ENCODE measurements around the gene SLC35F6.

Gene SLC35F6

DNA sequence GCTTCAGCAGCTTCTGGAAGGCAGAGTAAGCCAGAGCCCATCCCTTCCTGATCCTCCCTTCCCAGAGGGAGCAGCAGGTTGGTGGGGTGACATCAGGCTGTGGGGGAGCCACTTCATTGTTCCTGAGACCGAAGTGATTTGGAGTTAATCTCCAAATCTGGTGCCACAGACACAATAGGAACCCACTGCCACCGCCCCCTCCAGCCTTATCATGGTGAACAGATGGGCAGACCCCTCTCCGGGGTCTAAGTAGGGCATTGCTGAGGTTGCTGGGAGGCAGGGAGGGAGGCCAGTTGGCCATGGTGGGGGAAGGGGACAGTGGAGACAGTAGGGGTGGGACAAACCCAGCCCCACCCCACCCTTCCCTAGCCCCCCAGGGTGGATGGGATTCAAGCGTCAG lies 25.6 kb upstream of the SLC35F6 start:
- POLR2A ChIA-PET = no interaction called here
- TF ChIP-seq, protein P1, sequence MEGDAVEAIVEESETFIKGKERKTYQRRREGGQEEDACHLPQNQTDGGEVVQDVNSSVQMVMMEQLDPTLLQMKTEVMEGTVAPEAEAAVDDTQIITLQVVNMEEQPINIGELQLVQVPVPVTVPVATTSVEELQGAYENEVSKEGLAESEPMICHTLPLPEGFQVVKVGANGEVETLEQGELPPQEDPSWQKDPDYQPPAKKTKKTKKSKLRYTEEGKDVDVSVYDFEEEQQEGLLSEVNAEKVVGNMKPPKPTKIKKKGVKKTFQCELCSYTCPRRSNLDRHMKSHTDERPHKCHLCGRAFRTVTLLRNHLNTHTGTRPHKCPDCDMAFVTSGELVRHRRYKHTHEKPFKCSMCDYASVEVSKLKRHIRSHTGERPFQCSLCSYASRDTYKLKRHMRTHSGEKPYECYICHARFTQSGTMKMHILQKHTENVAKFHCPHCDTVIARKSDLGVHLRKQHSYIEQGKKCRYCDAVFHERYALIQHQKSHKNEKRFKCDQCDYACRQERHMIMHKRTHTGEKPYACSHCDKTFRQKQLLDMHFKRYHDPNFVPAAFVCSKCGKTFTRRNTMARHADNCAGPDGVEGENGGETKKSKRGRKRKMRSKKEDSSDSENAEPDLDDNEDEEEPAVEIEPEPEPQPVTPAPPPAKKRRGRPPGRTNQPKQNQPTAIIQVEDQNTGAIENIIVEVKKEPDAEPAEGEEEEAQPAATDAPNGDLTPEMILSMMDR (IDR thresholded peaks at IDR 0.05; ENCODE audit: control extremely low read depth, extremely low read depth, low read depth, missing control alignments) = no peak
- DNase-seq (ENCODE audit: extremely low spot score) = no peak
- CTCF ChIA-PET = interaction anchor here (1.0 to 1.6 kb wide), 2 partner anchors 8 to 133 kb away, joined by 5 read pairs; no protein-coding TSS in a partner anchor

DNA sequence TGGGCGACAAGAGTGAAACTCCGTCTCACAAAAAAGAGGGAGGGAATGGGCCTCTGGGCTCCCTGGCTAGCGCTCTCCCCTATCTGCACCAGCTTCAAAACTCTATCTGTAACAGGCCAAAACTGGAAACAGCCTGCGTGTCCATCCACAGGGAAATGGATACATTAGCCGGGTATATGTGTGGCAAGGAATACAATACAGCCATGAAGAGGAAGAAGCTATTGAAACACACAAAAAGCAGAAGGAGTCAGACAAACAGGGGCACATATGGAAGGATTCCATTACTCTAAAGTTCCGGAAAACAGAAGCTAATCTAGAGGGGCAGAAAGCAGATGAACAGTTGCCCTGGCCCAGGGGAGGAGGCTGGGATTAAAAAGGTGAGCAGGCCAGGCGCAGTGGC lies 24.6 kb upstream of the SLC35F6 start:
- POLR2A ChIA-PET = no interaction called here
- CTCF ChIA-PET = interaction anchor here (1.2 to 10.4 kb wide), 2 partner anchors 132 to 163 kb away, joined by 3 to 189 read pairs; no protein-coding TSS in a partner anchor
- TF ChIP-seq, protein P1 (IDR thresholded peaks at IDR 0.05; ENCODE audit: control extremely low read depth, extremely low read depth, low read depth, missing control alignments) = no peak
- no peak for DNase-seq (ENCODE audit: extremely low spot score)

DNA sequence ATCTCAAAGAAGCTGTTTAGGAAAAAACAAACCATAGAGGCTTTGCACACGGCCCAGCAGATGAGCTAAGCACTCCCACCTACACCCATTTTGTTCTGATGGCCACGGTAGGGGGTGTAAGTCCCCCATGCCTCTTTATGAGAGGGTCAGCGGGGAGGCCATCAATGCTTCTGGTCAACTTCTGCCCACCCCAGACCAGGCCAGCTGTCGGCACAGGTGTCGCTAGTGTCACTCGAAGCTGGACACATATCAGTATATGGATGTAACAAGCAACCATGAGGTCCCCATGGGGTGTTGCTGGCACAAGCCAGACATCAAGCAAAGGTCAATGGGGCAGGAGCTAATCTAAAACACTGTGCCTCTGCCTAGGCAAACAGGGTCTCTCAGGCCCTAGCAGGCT lies 23.7 kb upstream of the SLC35F6 start:
- POLR2A ChIA-PET = no interaction called here
- no peak for DNase-seq (ENCODE audit: extremely low spot score)
- CTCF ChIA-PET = interaction anchor here (1.2 to 10.4 kb wide), 2 partner anchors 133 to 163 kb away, joined by 3 to 189 read pairs; no protein-coding TSS in a partner anchor
- TF ChIP-seq, protein P1 (IDR thresholded peaks at IDR 0.05; ENCODE audit: control extremely low read depth, extremely low read depth, low read depth, missing control alignments) = no peak

DNA sequence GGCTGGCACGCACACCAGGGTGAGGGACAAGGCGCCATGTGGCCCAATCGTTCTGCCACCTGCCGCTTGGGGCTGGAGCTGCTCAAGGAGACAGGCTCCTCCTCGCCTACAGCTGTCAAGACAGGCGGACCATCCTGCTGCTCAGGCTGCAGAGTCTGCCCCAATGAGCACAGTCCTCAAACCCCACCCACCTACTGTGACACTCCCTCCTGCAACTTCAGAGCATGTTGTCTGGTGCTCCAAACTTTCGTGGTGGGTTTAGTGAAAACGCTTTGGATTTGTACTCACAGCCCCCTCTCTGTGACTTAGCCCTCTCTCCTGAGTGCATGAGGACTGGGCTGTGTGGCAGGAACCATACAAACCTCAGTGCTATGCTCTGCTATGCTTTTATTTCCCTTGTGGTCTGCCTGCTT lies 23.2 kb upstream of the SLC35F6 start:
- POLR2A ChIA-PET = no interaction called here
- DNase-seq (ENCODE audit: extremely low spot score) = no peak
- CTCF ChIA-PET = interaction anchor here (10.4 kb wide), 1 partner anchor 134 kb away, joined by 189 read pairs; no protein-coding TSS in a partner anchor
- TF ChIP-seq, protein P1 (IDR thresholded peaks at IDR 0.05; ENCODE audit: control extremely low read depth, extremely low read depth, low read depth, missing control alignments) = no peak

DNA sequence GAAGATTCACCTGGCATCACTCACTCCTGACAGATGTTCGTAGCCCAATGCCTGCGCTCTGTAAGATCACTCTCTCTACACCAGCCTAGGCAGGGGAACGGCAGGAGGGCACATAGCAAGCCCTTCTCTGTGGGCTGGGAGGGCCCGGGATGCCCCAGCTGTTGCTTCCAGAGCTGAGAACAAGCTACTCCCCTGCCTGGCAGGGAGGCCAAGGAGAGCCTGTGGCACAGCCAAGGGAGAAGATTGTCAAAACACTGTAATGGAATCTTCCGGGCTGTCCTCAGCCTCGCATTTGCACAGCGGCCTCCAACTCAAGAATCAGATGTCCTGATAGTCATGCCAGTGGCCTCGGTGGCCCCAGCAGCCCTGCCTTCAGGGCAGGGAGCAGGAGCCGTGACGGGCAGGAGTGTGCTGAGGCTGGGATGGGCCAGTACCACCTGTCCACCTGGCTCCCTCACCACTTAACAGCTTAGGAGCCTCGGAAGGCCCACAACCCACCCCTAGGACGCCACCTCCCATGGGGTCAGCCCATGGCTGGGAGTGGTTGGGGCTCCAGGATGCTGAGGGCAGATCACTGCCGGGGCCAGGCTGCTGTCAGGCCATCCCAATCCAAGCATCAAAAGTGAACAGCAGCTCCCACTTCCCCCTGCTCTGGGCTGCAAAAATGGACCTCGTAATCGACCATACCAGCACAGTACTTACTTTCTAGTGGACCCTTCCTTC lies 21.9 kb upstream of the SLC35F6 start:
- TF ChIP-seq, protein P1 (IDR thresholded peaks at IDR 0.05; ENCODE audit: control extremely low read depth, extremely low read depth, low read depth, missing control alignments) = no peak
- DNase-seq (ENCODE audit: extremely low spot score) = no peak
- POLR2A ChIA-PET = no interaction called here
- CTCF ChIA-PET = interaction anchor here (0.7 to 10.4 kb wide), 3 partner anchors 9 to 135 kb away, joined by 3 to 189 read pairs (median 3); no protein-coding TSS in a partner anchor

DNA sequence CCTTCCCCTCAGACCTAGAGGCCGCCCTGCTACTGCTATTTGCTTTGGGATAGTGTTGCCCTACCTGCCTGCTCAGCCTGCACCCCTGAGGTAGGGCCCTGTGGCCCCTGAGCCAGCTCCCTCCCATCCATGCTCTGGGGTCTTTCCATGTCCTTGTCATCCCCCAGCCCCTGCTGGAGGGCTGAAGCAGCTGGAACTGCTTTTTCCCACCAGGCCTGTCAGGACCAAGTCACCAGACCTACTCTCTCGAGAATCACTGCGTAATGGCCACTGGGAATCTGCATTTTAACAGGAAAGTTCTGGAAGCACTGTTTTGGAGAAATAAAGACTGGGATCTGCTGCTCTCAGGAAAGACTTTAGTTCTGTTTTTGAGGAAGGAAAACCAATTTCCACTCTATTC lies 20.2 kb upstream of the SLC35F6 start:
- ChIA-PET POLR2A (no interaction called here), CTCF (interaction anchor here (1.1 to 10.4 kb wide), 5 partner anchors 12 to 166 kb away, joined by 3 to 189 read pairs (median 4); no protein-coding TSS in a partner anchor)
- DNase-seq (ENCODE audit: extremely low spot score) = no peak

More for the DNA sequence above, 20.2 kb upstream of the SLC35F6 start:
- TF ChIP-seq, protein P1 (IDR thresholded peaks at IDR 0.05; ENCODE audit: control extremely low read depth, extremely low read depth, low read depth, missing control alignments) = no peak

All from GM10248 (cell line).